DLD1 (cell line): ENCODE results near the gene MAPK1IP1L.
"Not testable (repeated sequence)": the region's sequence is repeated elsewhere in the genome, so short reads cannot be mapped to it uniquely, and the experiment has no call there.

Experiments
- in situ Hi-C: cut with HindIII; loops from 2 replicates; pipeline ENCODE4 v1.10.0; 2017; ENCODE audit warnings: low sequenced_read_pairs

Gene MAPK1IP1L

GRCh38 chr14:55051423-55052268 is at the start of gene MAPK1IP1L:
Gene MAPK1IP1L, plus strand, starts transcription at chr14:55051647. Its CDS starts 10,037 bp downstream, at chr14:55061684.
- in situ Hi-C loops = no loop called here

- in situ Hi-C loops = no loop called here
Observed at GRCh38 chr14:55005071-55005470, 46.4 kb upstream of the MAPK1IP1L start.

- in situ Hi-C loops = no loop called here
Observed at GRCh38 chr14:55015006-55015405, 36.4 kb upstream of the MAPK1IP1L start.

GRCh38 chr14:55019968-55020554 is 31.4 kb upstream of the MAPK1IP1L start:
- in situ Hi-C loops = no loop called here

GRCh38 chr14:55024365-55024764 is 27.1 kb upstream of the MAPK1IP1L start:
- in situ Hi-C loops = not testable (repeated sequence)

GRCh38 chr14:55025948-55026347 is 25.5 kb upstream of the MAPK1IP1L start:
- in situ Hi-C loops = no loop called here

- in situ Hi-C loops = no loop called here
Observed at GRCh38 chr14:55026441-55026792, 25.0 kb upstream of the MAPK1IP1L start.

GRCh38 chr14:55026793-55027561 is 24.5 kb upstream of the MAPK1IP1L start, which contains the start of the genes SOCS4 and WDHD1:
Gene SOCS4, plus strand, starts transcription at chr14:55027236. Its CDS starts 15,806 bp downstream, at chr14:55043042.
Gene WDHD1, minus strand, starts transcription at chr14:55027099. Its CDS starts 312 bp downstream, at chr14:55026787.
- in situ Hi-C loops = no loop called here

GRCh38 chr14:55028066-55028465 is 23.4 kb upstream of the MAPK1IP1L start:
- in situ Hi-C loops = no loop called here

- in situ Hi-C loops = no loop called here
Observed at GRCh38 chr14:55028476-55028875, 23.0 kb upstream of the MAPK1IP1L start.

- in situ Hi-C loops = no loop called here
Observed at GRCh38 chr14:55031190-55031589, 20.3 kb upstream of the MAPK1IP1L start.

- in situ Hi-C loops = not testable (repeated sequence)
Observed at GRCh38 chr14:55037995-55038394, 13.5 kb upstream of the MAPK1IP1L start.

- in situ Hi-C loops = no loop called here
Observed at GRCh38 chr14:55038708-55039107, 12.7 kb upstream of the MAPK1IP1L start.

GRCh38 chr14:55043528-55043927 is 7.9 kb upstream of the MAPK1IP1L start:
- in situ Hi-C loops = no loop called here

- in situ Hi-C loops = no loop called here
Observed at GRCh38 chr14:55045087-55045486, 6.4 kb upstream of the MAPK1IP1L start.

- in situ Hi-C loops = no loop called here
Observed at GRCh38 chr14:55047301-55048053, 4.0 kb upstream of the MAPK1IP1L start.

GRCh38 chr14:55048900-55049436 is 2.5 kb upstream of the MAPK1IP1L start:
- in situ Hi-C loops = no loop called here

GRCh38 chr14:55051165-55051422 is 353 bp upstream of the MAPK1IP1L start:
- in situ Hi-C loops = no loop called here

GRCh38 chr14:55052269-55052930 is 953 bp downstream of the MAPK1IP1L start:
- in situ Hi-C loops = no loop called here

GRCh38 chr14:55053018-55053417 is 1.6 kb downstream of the MAPK1IP1L start:
- in situ Hi-C loops = no loop called here
